ENCODE measurements around the gene TPGS2. TPM values are rescaled to one million over a fixed set of nuclear protein-coding genes. Genes with fewer than 3 reads are reported as not detected.
"Not testable (repeated sequence)": the region's sequence is repeated elsewhere in the genome, so short reads cannot be mapped to it uniquely, and the experiment has no call there.

Gene TPGS2
- total RNA-seq, 1 donor from 2014 or later: 189 TPM

DNA sequence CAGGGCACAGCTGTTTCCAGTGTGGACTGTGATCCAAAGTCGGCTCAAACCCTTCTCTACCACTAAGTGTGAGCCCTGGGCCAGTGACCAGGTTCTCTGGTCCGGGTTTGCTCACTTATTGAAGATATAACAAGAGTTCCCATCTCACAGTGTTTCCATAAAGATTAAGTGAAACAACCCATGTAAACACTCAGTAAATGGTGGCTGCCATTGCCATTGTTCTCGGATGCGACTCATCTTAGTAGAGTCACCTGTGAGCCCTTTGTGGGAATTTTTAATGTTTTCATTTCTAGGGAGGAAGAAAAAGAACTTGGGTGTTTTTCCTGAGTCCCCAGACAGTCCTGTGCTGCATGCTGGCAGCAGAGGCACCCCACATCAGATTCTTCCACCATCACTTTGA, 53.4 kb downstream of the TPGS2 start:
- DNase-seq (ENCODE audit: low read depth, low spot score): no peak

DNA sequence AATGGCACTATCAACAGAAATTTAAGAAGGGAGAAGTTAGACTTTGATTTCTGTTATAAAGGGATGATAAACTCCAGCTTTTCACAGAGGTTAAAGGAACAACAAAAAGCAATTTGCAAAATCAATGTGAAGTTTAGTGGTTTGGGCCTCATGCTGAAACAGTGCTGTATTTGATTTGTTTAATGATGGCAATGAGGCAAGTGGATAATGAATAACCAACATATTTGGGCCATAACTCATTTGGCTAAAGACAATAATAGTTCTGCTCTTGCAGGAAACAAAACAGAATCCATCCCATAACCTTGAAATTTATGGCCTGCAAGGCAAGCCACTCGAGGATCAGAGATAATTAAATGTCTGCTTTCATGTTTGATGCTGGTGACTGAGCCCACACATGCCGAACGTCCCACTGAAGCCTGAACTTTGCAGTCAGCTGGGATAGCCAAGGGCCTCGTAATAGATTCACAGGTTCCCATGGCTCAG, 56.5 kb downstream of the TPGS2 start:
- no peak for DNase-seq (ENCODE audit: low read depth, low spot score)

DNA sequence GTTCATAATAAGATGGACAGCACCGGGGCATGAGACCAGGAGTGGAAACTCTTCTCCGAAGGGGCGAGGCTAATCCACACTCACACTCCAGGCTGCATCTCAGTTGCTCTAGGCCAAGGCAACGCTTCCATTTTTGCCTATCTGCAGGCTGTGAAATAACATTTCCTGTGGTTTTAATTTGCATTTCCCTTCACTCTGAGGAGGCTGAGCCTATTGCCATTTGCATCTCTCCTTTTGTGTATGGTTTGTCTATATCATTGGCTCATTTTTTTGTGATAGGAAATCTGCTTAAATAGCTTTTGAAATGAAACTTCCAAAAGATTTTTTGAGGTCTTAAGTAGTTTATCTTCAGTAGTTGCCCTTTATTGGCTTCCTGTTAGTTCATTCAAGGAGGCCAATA, 57.6 kb downstream of the TPGS2 start:
- no peak for DNase-seq (ENCODE audit: low read depth, low spot score)

DNA sequence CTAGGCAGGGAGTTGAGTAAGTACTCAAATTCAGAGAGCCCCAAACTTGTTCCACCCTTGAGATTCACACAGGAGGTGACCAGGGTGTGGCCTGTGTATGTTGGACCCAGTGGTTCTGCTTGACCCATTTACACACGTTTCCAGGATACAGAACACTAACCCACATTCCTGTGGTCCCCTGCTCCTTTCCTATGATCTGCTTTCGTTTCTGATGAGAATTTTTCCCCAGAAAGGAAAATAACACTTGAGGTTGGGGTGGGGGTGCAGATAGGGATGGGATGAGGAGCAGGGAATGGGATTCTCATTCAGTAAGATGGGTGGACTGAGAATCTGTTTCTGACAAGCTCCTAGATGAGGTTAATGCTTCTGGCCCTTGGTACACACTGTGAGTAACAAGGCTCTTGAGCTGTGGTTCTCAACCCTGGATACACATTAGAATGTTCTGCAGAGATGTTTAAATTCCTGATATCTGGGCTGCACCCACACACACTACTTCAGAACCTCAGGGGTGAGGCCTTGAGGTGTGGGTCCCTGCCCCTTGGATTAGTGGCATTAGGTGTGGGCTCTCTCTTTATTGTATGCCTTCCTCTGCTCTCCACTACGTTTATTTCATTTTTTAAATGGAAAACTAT, 58.4 kb downstream of the TPGS2 start:
- no peak for DNase-seq (ENCODE audit: low read depth, low spot score)

DNA sequence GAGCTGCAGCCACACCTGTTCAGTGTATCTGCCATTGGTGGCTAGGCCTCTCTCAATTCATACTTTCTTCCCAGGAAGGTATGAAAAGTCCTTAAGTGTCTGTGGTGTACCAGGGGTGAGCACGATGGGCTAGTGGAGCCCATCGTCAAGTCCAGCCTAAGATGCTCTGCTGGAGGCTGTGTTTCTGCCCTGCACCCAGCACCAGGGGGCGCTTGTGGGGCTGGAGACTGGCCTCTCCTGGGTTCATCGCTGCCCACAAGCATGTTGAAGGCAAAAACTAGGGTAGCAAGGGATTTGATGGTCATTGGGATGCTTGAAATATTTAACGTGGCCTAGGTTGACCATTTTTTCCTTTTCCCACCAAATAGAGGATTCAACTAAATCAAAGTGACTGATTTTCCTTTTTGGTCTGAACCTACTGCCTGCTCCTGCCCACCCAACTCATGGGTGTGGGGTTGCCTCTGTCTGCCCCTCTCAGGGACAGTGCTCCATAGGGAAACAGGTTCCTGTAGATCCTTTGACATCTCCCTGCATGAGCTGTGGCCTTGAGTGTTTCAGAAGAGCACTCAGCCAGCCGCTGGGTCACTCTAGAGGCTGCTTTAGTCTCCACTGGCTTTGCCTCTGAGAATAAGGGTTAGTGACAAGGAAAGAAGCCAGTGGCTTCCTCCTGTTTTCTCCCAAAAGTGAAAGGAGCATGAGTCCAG, 59.0 kb downstream of the TPGS2 start:
- DNase-seq (ENCODE audit: low read depth, low spot score): no peak

DNA sequence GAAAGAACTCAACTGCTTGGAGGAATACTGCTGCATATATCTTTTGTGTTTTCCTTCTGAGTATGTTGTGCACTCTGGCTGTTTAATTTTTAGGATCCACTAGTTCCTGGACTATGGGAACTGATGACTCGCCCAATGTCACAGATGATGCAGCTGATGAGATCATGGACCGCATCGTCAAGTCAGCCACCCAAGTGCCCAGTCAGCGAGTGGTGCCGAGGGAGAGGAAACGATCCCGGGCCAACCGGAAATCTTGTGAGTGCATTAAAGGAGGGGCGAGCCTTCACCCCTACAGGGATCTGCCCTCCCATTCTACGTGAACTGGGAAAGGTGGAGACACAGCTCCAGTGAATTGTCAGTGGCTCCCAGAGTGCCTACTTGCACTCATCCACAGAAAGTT, 59.6 kb downstream of the TPGS2 start:
- no peak for DNase-seq (ENCODE audit: low read depth, low spot score)

DNA sequence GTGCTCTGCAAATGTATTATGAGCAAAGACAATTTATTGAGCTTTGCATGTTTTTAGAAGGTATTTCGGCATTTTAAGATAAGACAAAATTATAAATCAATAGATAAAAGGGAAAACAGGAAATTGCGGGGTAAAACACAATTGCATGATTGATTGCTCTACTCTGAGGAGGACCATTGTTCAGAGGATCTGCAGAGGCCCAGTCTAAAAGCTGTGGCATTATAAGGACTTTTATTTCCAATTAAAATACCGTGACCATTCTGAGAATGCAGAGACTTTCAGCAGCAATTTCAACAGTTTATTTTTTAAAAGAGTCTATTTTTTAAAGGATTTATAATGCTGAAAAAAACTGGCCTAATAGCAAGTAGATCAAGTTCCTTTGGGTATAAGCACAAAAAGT, 62.0 kb downstream of the TPGS2 start:
- DNase-seq (ENCODE audit: low read depth, low spot score): no peak

DNA sequence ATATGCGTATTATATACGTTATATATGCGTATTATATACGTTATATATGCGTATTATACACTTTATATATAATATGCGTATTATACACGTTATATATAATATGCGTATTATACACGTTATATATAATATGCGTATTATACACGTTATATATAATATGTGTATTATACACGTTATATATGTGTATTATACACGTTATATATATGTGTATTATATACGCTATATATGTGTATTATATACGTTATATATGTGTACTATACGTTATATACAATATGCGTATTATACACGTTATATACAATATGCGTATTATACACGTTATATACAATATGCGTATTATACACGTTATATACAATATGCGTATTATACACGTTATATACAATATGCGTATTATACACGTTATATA, 65.8 kb downstream of the TPGS2 start:
- not testable (repeated sequence) for DNase-seq (ENCODE audit: low read depth, low spot score)

DNA sequence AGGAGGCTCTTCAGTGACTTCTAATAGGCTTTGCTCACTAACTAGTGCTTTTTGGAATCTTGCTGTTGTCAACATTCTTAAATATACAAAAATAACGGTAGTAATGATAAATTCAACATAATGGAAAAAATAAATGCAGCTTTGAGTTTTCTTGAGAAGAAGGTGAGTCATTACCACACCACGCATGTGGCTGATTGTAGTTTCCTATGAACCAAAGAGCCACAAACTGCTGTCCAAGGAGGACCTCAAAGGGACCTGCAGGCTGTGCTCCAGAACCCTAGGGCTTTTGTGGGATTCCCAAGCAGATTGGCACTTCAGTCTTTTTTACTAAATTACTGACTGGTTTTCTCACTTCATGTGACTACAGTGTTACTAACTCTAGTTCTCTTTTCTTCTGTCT, 66.7 kb downstream of the TPGS2 start:
- DNase-seq (ENCODE audit: low read depth, low spot score): no peak

DNA sequence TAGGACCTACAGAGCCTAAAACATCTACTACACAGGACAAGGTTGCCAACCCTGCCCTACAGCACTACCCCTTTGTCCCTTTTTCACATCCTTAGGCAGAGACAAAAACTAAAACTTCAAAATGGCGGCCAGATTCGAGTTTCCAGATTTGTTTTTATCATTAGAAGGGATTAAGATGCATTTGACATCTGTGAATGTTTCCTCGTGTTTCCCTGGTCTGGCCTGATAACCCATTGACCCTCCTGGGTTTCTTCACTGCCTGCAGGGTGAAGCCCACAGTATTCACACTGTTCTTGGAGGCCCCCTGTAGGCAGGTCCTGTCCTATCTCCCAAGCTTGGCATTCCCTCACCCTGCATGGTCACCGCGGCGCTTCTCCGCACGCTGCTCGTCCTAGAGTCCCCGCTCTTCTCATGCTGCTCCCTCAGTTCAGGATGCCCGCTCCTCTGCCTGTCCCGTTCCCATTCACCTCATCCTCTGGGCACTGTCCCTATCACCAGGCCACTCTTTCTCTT, 67.6 kb downstream of the TPGS2 start:
- DNase-seq (ENCODE audit: low read depth, low spot score): no peak

DNA sequence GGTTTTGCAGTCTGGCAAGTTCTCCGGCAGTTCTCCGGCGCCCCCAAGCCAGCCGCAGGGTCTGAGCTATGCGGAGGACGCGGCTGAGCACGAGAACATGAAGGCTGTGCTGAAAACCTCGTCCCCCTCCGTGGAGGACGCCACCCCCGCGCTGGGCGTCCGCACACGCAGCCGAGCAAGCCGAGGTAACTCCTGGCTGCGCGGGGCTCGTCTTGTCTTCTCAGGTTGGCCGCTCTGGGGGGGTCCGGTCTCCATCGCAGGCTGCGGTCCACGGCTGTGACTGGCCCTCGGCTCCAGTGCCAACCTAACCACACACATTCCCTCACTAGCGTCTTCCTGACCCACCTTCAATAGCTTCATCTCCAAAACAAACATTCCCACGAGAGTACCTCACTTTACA, 68.2 kb downstream of the TPGS2 start:
- no peak for DNase-seq (ENCODE audit: low read depth, low spot score)

DNA sequence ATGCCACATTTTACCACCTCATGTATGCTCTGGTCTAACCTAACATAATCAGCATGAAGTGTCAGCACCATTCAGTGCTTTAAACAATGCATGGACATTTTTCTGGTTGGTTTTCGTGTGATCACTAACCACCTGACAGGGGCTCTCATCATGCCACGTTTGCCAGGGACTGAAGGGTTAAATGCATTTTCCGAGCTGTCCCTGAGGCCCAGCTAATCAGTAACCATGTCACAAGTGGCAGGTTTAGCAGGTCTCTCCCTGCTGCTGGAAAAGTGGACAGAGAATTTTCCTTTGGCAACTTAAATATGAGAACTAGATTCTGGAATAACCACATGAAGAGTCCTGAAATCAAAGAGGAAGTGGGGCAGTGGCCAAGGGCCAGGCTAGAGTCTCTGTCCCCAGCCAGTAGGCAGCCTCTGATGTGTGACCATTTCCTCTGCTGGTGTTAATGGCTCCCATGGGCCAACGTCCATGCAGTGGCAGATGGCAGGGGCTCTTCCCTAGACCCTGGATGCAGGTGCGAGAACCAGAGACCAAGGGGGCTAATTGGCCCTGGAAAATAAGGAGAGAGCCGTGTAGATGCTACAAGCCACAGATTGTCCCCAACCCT, 69.5 kb downstream of the TPGS2 start:
- no peak for DNase-seq (ENCODE audit: low read depth, low spot score)

DNA sequence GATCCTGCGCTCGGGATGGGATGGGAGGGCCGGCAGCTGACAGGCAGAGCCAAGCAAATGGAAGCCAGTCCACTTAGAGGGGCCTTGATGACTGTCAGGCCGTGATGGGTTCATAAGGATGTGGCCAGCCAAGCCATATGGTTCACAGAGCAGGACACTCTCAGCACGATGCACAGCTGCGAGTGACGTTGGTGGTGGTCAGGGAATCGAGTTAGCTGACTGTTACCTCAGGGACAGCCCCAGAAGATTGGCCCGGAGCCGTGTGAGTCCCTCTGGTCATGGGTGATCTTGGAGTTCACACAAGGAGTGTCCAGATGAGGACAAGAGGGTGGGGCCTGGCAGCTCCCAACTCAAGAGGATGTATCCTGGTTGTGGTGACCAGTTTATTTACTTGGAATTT, 70.2 kb downstream of the TPGS2 start:
- DNase-seq (ENCODE audit: low read depth, low spot score): no peak

DNA sequence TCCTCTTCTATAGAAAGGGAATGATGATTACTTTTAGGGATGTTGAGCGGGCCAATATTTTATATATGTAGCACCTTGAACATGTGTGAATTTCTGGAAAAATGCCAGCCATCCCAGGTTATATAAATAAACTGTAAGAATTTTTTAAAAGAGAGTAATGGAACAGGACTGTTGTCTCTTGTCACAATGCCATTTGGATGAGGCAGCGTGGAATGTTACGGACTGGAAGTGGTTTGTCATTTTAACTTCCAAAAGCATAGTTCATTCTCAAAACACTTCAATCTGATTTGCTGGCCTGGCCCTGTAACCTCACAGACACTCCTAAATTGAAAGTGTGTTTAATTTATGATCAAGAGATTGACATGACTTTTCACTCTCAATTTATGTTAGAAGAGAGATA, 70.8 kb downstream of the TPGS2 start:
- DNase-seq (ENCODE audit: low read depth, low spot score): no peak

DNA sequence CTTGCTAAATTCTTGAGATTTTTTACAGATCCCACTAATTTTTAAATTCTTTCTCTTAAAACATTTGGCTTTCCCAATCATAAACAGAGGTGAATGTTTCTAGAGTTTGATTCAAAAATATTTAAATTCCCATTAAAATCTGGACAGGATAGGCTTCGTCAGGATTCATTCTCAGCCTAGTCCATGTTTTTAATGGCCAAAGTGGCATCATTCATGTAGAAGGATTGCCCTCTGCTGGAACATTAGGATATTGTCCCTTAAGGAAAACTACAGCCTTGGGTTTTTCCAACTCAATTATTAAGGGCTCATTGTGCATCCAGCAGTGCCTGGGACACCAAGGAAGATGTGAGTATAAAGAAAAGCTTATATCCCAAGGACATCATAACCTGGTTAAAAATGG, 71.7 kb downstream of the TPGS2 start:
- DNase-seq (ENCODE audit: low read depth, low spot score): no peak

DNA sequence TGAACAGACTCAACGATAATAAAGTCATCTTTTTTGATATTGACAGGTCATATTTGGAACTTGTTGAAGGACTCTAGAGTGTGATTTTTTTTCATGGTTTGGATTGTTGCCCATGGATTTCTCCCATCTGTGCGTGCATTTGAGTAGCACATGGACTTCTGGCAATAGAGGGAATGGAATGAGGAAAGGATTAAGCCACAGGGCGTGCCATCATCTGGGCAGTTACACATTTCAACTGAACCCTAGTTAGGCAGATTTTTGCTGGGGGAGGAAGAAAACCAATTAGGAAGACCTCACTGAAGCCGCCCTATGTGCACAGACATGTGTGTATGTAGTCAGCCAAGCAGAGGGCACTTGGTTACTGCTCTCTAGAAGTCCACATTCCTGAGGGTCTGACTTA, 72.6 kb downstream of the TPGS2 start:
- DNase-seq (ENCODE audit: low read depth, low spot score): no peak

DNA sequence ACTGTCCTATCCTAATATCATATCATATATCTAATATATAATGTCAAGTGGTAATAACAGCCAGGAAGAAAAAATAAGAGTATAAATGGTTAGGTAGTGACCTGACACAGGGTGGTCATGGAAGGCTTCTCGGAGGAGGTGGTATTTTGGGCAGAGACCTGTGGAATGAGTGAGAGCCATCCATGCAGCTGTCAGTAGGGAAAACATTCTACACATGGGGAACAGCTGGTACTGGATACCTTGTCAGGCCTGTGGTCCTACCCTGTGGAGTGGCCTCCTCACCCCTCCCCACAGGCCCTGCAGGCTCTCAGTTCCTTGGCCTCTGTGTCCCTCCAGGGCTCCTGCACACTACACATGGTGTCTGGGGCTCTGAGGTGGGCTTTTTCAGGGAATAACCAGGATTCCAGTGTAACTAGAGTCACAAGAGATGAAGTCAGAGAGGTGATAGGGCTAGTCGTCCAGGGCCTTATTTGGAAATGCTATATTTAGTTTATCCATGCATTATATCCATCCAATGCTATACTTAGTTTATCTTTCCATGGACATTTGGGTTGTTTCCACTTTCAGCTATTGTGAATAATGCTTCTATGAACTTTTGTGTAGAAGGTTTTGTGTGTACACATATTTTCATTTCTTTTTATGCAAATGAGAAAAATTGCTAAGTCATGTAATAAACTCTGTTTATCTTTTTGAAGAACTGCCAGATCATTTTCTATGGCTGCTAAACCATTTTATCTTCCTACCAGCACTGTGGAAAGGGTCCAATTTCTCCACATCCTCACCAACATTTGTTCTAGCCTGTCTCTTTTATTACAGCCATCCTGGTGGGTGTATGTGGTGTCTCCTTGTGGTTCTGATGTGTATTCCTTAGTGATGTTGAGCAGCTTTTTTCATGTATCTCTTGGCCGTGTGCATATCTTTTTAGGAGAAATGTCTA, 75.6 kb downstream of the TPGS2 start:
- DNase-seq (ENCODE audit: low read depth, low spot score): no peak

DNA sequence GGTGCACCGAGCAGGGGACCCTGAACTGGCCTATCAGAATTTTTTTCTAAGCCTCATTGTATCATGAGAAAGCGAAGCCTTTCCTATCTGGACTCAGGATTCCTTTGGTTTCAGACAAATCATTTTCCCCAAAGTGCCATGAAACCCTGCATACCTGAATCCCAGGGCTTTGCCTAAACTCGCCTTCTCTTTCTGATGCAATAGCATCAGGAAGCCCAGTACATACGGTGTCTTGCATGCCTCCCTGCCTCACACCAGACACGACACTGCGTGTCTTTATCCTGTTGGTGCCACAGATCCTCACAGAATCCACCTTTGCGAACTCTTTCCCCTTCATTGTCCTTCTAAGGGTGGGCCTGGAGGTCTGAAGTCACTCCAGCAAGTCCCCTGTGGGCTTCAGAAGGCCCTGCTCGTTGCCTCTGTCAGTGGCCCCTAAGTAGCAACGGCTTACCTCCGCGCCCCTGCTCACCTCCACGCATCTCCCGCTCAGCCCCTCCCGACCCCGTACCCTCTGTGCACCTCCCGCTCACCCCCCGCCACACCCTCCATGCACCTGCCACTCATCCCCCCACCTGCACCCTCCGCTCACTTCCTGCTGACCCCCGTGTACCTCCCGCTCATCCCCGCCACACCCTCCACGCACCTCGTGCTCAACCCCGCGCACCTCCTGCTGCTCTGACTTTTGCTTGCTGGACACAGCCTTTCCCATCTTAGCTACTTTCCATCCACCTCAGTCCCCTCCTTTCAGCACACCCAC, 83.4 kb downstream of the TPGS2 start:
- no peak for DNase-seq (ENCODE audit: low read depth, low spot score)

DNA sequence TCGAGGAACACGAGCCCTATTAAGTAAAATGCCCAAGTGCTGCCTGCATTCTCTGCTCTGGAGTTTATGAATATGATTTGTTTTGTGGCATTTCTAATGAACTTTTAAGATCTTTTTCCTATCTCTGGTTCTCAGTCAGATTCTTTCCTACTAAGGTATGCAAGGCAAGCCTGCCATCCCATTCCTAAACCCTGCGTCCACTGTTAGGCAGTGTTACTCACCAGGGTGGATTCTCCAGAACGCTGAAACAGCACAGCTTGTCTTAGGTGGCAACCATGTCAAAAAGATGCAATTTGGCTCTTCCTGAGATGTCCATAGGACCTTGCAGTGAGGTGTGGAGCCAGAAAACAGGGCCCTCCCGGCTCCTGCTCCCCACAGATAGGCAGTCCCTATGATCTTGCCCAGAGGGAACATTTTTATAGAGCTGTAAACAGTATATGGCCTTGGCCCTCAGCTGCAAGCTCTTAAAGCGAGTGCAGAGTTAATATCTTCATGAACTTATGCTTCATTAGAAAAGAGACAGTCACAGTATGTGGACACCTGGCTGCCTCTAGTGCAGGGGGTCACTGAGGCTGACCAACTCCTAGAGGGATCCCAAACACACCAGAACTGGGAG, 84.4 kb downstream of the TPGS2 start:
- DNase-seq (ENCODE audit: low read depth, low spot score): no peak
